HG03460 (cell line): ENCODE results near the gene PALD1.

Source experiments
- ATAC-seq: cut with Tn5 transposase; IDR thresholded peaks from one replicate; pipeline ENCODE4 v1.9.1; 2021; ENCODE audit not compliant: unreplicated experiment

PALD1 gene

GRCh38 chr10:70534281-70534680, 55.7 kb downstream of the PALD1 start:
- ATAC-seq, result no peak

- ATAC-seq, result no peak
These were observed 56.4 kb downstream of the PALD1 start for GRCh38 chr10:70535001-70535400.

- ATAC-seq, result no peak
These were observed 56.9 kb downstream of the PALD1 start for GRCh38 chr10:70535451-70535850.

- ATAC-seq, result no peak
These were observed 57.8 kb downstream of the PALD1 start for GRCh38 chr10:70536196-70536861.

DNA sequence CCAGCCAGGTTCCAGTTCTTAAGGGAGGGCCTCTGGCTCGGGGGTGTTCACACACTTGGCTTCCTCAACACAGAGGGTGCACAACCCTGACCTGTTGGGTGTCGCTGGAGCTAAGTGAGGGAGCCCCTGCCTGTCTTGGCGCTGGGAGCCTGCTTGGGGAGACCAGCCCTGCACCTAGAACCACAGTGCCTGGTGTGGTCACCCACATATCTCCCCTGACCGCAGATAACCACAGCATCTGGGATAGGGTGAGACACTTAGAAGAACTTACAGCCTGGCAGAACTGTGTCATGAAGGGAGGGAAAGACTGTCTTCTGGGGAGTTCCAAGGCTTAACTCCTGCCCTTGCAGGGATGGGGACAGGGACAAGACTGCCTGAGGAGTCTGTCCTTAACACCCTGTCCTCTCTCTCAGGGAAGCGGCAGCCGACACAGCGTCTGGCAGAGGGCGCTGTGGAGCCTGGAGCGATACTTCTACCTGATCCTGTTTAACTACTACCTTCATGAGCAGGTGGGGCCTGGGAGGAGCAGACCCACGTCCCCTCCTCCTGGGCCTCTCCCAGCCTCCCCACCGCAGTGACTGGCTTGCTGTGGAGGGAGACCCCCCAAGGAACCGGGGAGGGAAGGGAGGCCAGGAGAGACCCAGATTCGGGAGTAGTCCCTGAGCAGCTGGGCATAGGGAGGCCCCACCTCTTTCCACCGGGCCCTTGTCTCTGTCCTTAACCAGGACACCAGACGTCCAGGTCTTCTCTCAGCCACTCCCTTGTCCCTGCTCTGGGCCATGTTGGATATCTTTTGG, 59.0 kb downstream of the PALD1 start:
- ATAC-seq, result no peak

DNA sequence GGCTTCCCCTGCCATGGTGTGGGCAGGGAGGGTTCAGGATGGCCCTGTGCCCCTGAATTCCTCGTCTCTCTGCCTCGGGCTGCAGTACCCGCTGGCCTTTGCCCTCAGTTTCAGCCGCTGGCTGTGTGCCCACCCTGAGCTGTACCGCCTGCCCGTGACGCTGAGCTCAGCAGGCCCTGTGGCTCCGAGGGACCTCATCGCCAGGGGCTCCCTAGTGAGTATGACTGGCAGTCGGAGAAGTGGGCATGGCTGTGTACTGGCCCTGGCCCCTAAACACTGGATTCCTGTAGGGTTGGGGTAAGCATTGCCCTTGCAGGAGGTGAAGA, 59.6 kb downstream of the PALD1 start:
- no peak for ATAC-seq

- ATAC-seq, result no peak
These were observed 60.3 kb downstream of the PALD1 start for GRCh38 chr10:70538731-70539338.

DNA sequence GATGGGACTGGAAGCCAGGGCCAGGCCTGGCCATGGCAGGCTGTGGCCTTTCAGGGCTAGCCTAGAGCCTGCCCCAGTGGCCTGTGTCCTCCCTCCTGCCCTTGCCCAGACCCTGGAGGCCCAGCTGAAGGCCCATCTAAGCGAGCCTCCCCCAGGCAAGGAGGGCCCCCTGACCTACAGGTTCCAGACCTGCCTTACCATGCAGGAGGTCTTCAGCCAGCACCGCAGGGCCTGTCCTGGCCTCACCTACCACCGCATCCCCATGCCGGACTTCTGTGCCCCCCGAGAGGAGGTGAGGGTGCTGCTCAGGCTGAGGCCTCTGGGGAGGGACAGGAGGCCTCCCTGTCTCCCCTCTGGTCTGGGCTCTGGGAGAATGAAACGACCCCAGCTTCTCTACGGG, 60.9 kb downstream of the PALD1 start:
- no peak for ATAC-seq

- ATAC-seq, result no peak
These were observed 61.7 kb downstream of the PALD1 start for GRCh38 chr10:70540089-70540788.

- ATAC-seq, result no peak
These were observed 62.3 kb downstream of the PALD1 start for GRCh38 chr10:70540789-70541360.

DNA sequence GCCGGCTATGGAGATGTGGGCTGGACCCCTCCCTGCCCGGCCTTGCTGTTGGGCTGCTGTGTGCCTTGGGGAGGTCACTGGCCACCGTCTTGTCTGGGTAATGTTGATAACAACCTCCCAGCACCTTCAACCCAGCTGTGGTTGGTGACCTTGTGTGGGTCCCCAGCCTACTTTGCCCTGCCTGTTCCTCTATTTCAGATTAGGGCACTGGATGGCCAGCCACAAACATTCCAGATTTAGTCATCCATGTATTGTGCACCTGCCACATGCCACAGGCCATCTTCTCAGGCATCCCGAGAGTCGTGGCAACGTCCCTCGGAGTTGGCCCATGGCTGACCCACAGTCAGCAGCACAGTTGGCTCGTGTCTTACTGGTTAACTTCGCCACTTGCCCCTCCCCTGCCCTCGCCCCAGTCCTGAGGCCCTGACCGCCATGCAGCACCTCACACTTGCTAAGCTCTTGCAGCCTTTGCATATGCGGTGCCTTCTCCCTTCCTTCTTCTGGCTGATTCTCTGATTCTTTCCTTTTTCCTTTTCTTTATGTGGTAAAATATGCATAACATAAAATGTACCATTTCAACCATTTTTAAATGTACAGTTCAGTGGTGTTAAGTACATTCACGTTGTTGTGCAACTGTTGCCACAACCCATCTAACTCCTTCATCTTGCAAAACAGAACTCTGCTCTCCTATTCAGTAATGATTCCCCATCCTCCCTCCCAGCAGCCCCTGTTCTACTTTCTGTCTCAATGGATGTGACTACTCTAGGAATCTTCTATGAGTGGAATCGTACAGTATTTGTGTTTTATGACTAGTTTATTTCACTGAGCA, 63.4 kb downstream of the PALD1 start:
- no peak for ATAC-seq

- no peak for ATAC-seq
These were observed 64.0 kb downstream of the PALD1 start for GRCh38 chr10:70542565-70542938.

DNA sequence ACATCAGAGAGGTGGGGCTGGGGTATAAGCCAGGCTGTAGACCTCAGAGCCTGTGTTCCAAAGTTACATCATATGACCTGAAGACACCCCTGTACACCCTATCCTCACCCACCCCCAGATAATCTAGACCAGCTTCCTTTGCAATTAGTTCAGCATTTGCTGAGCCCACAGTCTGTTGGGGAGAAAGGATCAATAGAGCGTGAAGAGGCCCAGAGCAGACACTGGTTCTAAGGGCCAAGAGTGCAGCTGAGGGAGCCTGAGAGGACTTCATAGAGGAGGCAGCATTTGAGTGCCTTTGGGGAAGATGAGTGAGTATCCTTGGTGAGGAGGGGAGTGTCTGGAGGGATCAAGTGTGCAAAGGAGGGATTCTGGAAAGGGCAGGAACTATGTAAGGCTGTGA, 65.3 kb downstream of the PALD1 start:
- ATAC-seq, result no peak

DNA sequence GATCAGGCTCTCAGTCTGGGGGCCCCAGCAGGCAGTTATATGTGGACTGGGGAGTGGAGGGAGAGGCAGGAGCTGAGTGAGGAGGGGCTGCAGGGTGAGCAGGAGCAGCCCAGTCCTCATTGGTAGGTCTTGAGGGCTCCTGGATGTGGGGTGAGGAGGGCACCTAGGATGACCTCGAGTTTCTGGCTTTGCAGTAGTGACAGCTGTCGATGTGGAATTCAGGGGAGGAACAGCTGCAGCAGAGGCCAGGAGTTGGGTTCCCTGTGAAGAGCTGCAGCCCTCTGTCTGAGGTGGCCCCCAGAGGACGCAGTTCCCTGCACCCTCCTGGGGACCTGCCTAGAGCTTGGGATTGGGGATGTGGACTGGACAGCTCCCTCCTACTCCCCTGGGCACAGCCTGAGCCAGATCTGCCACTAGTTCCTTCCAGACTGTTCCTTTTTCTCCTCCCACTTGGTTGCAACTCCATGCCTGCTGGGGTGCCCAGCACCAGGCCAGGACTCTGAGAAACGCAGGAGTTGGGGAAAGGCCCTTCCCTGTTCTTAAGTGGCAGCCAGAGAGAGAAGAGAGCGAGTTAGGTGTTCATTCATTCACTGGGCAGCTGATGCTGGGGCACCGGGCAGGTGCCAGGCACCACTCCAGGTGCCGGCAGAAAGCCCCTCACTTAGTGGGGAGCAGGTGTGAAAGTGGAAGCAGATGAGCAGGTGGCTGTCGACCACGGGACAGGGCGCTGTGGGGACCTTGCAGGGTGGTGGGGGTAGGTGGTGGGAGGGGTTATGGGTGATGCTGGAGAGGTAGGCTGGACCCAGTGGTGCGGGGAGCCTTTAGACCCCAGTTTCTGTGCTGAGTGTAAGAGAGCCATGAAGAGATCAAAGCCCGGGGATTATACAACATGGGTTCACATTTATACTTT, 66.1 kb downstream of the PALD1 start:
- no peak for ATAC-seq

GRCh38 chr10:70546584-70546983, 68.0 kb downstream of the PALD1 start:
- no peak for ATAC-seq

- no peak for ATAC-seq
These were observed 70.9 kb downstream of the PALD1 start for GRCh38 chr10:70549351-70549961.

GRCh38 chr10:70549962-70550458, 71.4 kb downstream of the PALD1 start:
- no peak for ATAC-seq

DNA sequence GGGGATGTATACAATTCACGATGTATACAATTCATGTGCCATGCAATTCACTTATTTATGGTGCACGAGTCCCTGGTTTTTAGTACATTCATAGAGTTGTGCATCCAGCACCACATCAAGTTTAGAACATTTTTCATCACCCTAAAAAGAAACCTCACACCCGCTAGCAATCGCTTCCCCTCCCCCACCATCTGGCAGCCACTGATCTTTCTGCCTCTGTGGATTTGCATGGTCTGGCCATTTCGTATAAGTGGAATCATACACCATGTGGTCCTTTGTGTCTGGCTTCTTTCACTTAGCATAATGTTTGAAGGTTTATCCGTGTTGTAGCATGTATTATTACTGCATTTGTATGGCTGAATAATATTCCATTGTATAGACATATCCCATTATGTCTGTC, 71.9 kb downstream of the PALD1 start:
- no peak for ATAC-seq

DNA sequence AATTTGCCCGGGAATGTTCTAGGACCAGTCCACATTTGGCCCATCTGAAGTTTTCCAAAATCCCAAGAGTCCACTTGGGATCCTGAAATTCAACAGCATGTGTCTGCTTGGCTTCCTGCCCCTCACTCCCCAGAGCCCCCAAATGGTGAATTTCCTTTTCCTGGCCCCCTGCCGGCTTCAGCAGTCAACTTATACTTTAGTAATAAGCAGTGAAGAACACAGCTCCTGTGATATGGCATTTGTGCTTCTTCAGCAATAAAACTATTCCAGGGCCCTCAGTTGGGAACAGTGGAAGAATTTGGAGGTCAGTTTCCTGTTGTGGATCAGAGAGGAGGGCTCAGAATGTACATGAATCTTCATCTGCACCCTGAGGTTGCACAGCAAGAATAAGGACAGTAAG, 72.9 kb downstream of the PALD1 start:
- ATAC-seq, result no peak
